ENCODE data around the gene PRKAG2. TPM values are rescaled to one million over a fixed set of nuclear protein-coding genes. Genes with fewer than 3 reads are reported as not detected.

PRKAG2 gene
- total and polyA plus RNA-seq, 8 donors = 7.4 to 16.7 (median 9.2) TPM

DNA sequence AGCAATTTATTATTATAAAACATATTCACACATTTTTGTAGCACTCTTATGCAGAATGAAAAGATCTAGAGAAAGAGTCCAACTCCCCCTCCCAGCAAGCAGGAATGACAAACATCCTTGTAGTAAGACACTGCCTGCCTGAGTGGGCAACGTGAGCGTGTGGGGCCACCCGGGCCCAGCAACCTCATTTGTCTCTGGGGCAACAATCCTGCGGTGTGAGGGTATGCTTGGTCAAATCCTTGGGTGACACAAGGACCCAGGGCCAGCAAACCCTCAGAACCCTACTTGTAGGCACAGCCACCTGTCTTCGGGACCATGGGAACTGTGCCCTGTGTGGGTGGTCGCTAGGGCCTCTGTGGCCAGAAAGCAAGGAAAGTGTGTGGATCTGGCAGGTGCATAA lies 367.9 kb downstream of the PRKAG2 start:
- H3K27ac ChIP-seq = no peak overlapping the region
- WGBS, 2 donors = 85 to 87% methylated on average over 6 of the region's 6 CpGs
- no peak for FAIRE-seq

DNA sequence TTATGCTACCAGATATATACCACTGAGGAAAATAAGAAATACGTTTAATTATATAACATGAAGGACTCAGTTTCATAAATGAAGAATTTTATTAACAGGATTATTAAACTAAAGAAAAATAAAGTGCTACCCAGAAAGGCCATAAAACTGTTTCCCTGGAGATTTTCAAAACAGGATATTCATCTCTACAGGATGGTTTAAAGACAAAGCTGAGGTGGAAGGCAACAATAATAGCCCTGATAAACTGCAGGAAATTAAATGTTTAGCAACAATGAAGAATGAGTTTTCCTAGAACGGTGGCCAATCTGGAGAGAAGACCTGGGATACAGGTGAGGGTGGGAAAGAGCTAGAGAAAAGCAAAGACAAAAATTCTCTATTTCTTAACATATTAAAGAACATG lies 369.1 kb downstream of the PRKAG2 start:
- 58 to 67% methylated on average over 2 of the region's 2 CpGs for WGBS, 2 donors
- Histone ChIP-seq H3K36me3 (no peaks in the 10 kb centered on the region), H3K4me3 (no peak overlapping the region), H3K9me3 (no peaks in the 10 kb centered on the region), H3K4me1 (peaks cover 18 to 22% (median 21%) of the 10 kb centered on the region in 3 donors), H3K27me3 (no peaks in the 10 kb centered on the region), H3K27ac (no peak overlapping the region)
- intact Hi-C loops (cut with DNase I) = no loop called here
- no peak for ATAC-seq
- TF ChIP-seq, protein P1, sequence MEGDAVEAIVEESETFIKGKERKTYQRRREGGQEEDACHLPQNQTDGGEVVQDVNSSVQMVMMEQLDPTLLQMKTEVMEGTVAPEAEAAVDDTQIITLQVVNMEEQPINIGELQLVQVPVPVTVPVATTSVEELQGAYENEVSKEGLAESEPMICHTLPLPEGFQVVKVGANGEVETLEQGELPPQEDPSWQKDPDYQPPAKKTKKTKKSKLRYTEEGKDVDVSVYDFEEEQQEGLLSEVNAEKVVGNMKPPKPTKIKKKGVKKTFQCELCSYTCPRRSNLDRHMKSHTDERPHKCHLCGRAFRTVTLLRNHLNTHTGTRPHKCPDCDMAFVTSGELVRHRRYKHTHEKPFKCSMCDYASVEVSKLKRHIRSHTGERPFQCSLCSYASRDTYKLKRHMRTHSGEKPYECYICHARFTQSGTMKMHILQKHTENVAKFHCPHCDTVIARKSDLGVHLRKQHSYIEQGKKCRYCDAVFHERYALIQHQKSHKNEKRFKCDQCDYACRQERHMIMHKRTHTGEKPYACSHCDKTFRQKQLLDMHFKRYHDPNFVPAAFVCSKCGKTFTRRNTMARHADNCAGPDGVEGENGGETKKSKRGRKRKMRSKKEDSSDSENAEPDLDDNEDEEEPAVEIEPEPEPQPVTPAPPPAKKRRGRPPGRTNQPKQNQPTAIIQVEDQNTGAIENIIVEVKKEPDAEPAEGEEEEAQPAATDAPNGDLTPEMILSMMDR (IDR thresholded peaks at IDR 0.05) = no peak
- DNase-seq = no peak
- no peak for FAIRE-seq

More for the DNA sequence above, 367.9 kb downstream of the PRKAG2 start:
- Histone ChIP-seq H3K27me3 (no peaks in the 10 kb centered on the region), H3K9me3 (no peaks in the 10 kb centered on the region), H3K4me3 (no peak overlapping the region), H3K4me1 (peaks cover 12 to 16% (median 13%) of the 10 kb centered on the region in 3 donors), H3K36me3 (no peaks in the 10 kb centered on the region)
- intact Hi-C loops (cut with DNase I) = no loop called here
- TF ChIP-seq, protein P1 (IDR thresholded peaks at IDR 0.05) = no peak
- ATAC-seq = peak in 1 of 4 donors; percentile 8
- no peak for DNase-seq

DNA sequence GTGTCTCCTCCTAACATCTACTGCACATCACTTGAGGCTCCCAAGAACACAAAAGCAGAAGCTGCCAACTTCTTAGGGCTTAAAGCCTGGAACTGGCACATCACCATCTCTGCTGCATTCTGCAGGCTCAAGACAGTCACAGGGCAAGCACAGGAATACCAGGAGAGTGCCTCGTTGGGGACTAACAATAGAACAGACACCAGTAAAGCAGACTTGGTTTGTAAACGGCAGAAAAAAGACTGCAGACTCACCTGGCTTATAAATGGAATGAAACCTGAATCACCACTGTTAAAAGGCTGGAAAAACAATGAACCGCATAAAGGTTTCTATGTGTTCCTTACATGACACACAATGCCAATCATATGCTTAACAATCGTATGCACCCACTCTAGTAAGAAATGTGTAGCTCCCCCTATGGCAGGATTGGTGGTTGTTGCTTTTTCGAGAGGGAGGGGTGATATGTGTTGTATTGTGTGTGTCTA lies 370.0 kb downstream of the PRKAG2 start:
- Histone ChIP-seq H3K27ac (no peak overlapping the region), H3K27me3 (no peaks in the 10 kb centered on the region), H3K9me3 (no peaks in the 10 kb centered on the region), H3K4me3 (no peak overlapping the region), H3K4me1 (peaks cover 13 to 17% (median 14%) of the 10 kb centered on the region in 3 donors), H3K36me3 (no peaks in the 10 kb centered on the region)
- TF ChIP-seq, protein P1 (IDR thresholded peaks at IDR 0.05) = no peak
- intact Hi-C loops (cut with DNase I) = no loop called here
- DNase-seq = no peak
- WGBS, 2 donors = 54 to 58% methylated on average over 5 of the region's 5 CpGs
- ATAC-seq = no peak
- FAIRE-seq = no peak

Other genes with a start within 250 kb of the PRKAG2 start
- gene GALNTL5, start 79.3 kb upstream of the PRKAG2 start, total RNA-seq = not detected
- not detected for gene GALNTL5, start 79.3 kb upstream of the PRKAG2 start, polyA plus RNA-seq
- 10 to 100 TPM; 22.7 to 36.3 (median 27.6) TPM for gene GALNT11, start 148.6 kb upstream of the PRKAG2 start, total RNA-seq
- gene GALNT11, start 148.6 kb upstream of the PRKAG2 start, polyA plus RNA-seq = 10 to 100 TPM; 12.9 to 23.4 TPM